HL-60 (cell line): Measurements from ENCODE around the gene ARAP3.

Source experiments
- CTCF ChIP-seq: IDR thresholded peaks from one replicate; pipeline ENCODE4 v1.5.1; 2011; ENCODE audit warnings: low read length, control low read depth, inconsistent platforms; ENCODE audit not compliant: insufficient read depth
- GABPA ChIP-seq: IDR thresholded peaks from 2 replicates; pipeline ENCODE4 v1.6.1; 2012; ENCODE audit warnings: low read depth
- POLR2AphosphoS5 ChIP-seq: IDR thresholded peaks from 2 replicates; pipeline ENCODE4 v1.6.1; 2012; ENCODE audit warnings: low read depth
- REST ChIP-seq: IDR thresholded peaks from 2 replicates; pipeline ENCODE4 v1.6.1; 2012; ENCODE audit warnings: low read depth; ENCODE audit not compliant: insufficient replicate concordance

- TF ChIP-seq CTCF = no peak
- TF ChIP-seq POLR2AphosphoS5 = no peak; the same call in 1 of the 2 replicates
- no peak for TF ChIP-seq REST
- no peak for TF ChIP-seq GABPA
Observed at GRCh38 chr5:141650851-141651727, 30.9 kb downstream of the ARAP3 start, which contains the start of gene FCHSD1.
